Spleen (tissue), 7 donors: Measurements from ENCODE around the gene DIDO1.

Experiments
- POLR2A ChIP-seq, 3 donors: fragments of 450-650 bp; IDR thresholded peaks; one replicate each; pipeline ENCODE4 v1.5.1; 2017; ENCODE audit warnings: antibody characterized with exemption in 3 of 3, mild to moderate bottlenecking in 1 of 3
- TF ChIP-seq, protein P1 (sequence below), 11 experiments: fragments of 200-600 bp in 7 of 11; fragments of 450-650 bp in 4 of 11; sonication (generic) in 4 of 11; IDR thresholded peaks in 8 of 11; conservative IDR thresholded peaks in 3 of 11; 1 replicate in 7 of 11; 2 replicates in 4 of 11; pipeline versions ENCODE4 v1.4.0 to v1.8.0; 2016 to 2021; ENCODE audit warnings: antibody characterized with exemption in 11 of 11, inconsistent platforms in 4 of 11, mild to moderate bottlenecking in 1 of 11
- donor health status: DM: no; HTN: no; CAD: no; lungs with moderate emphysema.
- donor health status: DM: no; HTN: no; CAD: no.
- donor health status: DM: no; HTN: no; CAD: no.

DNA sequence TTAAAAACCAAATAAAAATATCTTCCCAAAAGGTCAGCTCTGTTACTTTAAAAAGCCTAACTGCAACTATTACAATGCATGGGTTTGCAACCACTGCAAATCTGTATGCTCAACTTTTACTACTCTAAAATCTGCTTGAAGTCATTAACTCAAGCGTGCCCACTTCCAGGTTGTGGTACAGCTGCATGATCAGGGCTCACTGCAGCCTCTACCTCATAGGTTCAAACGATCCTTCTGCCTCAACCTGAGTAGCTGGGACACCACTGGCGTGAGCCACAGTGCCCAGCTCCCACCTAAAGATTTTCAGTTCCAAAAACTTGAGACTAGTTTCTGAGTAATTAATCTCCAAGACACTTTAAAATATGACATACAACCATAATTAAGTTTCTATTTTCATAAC lies 8.2 kb downstream of the DIDO1 start:
- no peak for TF ChIP-seq POLR2A (IDR thresholded peaks at IDR 0.05)
- TF ChIP-seq, protein P1, sequence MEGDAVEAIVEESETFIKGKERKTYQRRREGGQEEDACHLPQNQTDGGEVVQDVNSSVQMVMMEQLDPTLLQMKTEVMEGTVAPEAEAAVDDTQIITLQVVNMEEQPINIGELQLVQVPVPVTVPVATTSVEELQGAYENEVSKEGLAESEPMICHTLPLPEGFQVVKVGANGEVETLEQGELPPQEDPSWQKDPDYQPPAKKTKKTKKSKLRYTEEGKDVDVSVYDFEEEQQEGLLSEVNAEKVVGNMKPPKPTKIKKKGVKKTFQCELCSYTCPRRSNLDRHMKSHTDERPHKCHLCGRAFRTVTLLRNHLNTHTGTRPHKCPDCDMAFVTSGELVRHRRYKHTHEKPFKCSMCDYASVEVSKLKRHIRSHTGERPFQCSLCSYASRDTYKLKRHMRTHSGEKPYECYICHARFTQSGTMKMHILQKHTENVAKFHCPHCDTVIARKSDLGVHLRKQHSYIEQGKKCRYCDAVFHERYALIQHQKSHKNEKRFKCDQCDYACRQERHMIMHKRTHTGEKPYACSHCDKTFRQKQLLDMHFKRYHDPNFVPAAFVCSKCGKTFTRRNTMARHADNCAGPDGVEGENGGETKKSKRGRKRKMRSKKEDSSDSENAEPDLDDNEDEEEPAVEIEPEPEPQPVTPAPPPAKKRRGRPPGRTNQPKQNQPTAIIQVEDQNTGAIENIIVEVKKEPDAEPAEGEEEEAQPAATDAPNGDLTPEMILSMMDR (IDR thresholded peaks at IDR 0.05 in 8 of 11, conservative IDR thresholded peaks at IDR 0.05 in 3 of 11) = no peak
